K562 (cell line): ENCODE results near the gene CEACAM18. TPM values are rescaled to one million over a fixed set of nuclear protein-coding genes. Genes with fewer than 3 reads are reported as not detected.

Source experiments
- ARHGAP35 ChIP-seq: fragments of 450-650 bp; IDR thresholded peaks from 2 replicates; pipeline ENCODE4 v1.6.1; 2018; ENCODE audit not compliant: partially characterized antibody
- CBFA2T2 ChIP-seq: fragments of 450-650 bp; conservative IDR thresholded peaks from 2 replicates; pipeline ENCODE4 v1.6.1; 2017; ENCODE audit warnings: mild to moderate bottlenecking
- CSDE1 ChIP-seq, 2 experiments: fragments of 450-650 bp; IDR thresholded peaks; 2 replicates each; pipeline ENCODE4 v1.6.1; 2016; ENCODE audit warnings: mild to moderate bottlenecking in 1 of 2
- GTF2F1 ChIP-seq: IDR thresholded peaks from 2 replicates; pipeline ENCODE4 v1.6.1; 2011; ENCODE audit warnings: low read depth, low read length, improper control_type of control experiment
- MTA2 ChIP-seq: fragments of 450-650 bp; IDR thresholded peaks from 2 replicates; pipeline ENCODE4 v1.6.1; 2016; ENCODE audit warnings: low read depth
- MTA3 ChIP-seq: fragments of 450-650 bp; formaldehyde crosslinking; IDR thresholded peaks from 2 replicates; pipeline ENCODE4 v1.6.1; 2017; ENCODE audit warnings: mild to moderate bottlenecking, borderline replicate concordance
- MYBL2 ChIP-seq, 2 experiments: fragments of 450-650 bp in 1 of 2; sonication (generic) in 1 of 2; formaldehyde crosslinking in 1 of 2; IDR thresholded peaks; 2 replicates each; pipeline versions ENCODE4 v1.6.1 to v1.8.1; 2017 to 2022; ENCODE audit warnings: borderline replicate concordance in 1 of 2, inconsistent platforms in 1 of 2, low read depth in 1 of 2, mild to moderate bottlenecking in 1 of 2, missing genetic modification reagents in 1 of 2, moderate library complexity in 1 of 2
- PHB ChIP-seq: fragments of 250-450 bp; sonication (Bioruptor Pico); IDR thresholded peaks from 2 replicates; pipeline ENCODE4 v1.5.0; 2021
- PHF8 ChIP-seq: fragments of 200-600 bp; sonication (generic); IDR thresholded peaks from 2 replicates; pipeline ENCODE4 v1.6.1; 2012; ENCODE audit warnings: mixed run types, mild to moderate bottlenecking, inconsistent platforms, low read length, moderate library complexity, borderline replicate concordance
- RFX1 ChIP-seq: fragments of 450-650 bp; IDR thresholded peaks from 2 replicates; pipeline ENCODE4 v1.6.1; 2016; ENCODE audit warnings: mild to moderate bottlenecking, moderate library complexity
- THRAP3 ChIP-seq: fragments of 450-650 bp; IDR thresholded peaks from 2 replicates; pipeline ENCODE4 v1.6.1; 2016; ENCODE audit warnings: mild to moderate bottlenecking, inconsistent platforms, borderline replicate concordance
- TRIM25 ChIP-seq: fragments of 450-650 bp; IDR thresholded peaks from 2 replicates; pipeline ENCODE4 v1.7.0; 2016; ENCODE audit warnings: borderline replicate concordance
- ZBTB49 ChIP-seq: sonication (generic); formaldehyde crosslinking; IDR thresholded peaks from 2 replicates; pipeline ENCODE4 v1.8.0; 2022; ENCODE audit warnings: missing genetic modification reagents, mild to moderate bottlenecking, borderline replicate concordance
- ZNF143 ChIP-seq: sonication (generic); formaldehyde crosslinking; IDR thresholded peaks from 2 replicates; pipeline ENCODE4 v1.9.0; 2022; ENCODE audit warnings: mild to moderate bottlenecking, missing genetic modification reagents
- ZNF318 ChIP-seq, 2 experiments: fragments of 450-650 bp; IDR thresholded peaks; 2 replicates each; pipeline ENCODE4 v1.6.1; 2016; ENCODE audit warnings: mild to moderate bottlenecking in 2 of 2, borderline replicate concordance in 1 of 2, low read depth in 1 of 2, moderate library complexity in 1 of 2
- polyA plus RNA-seq, 8 experiments: library from polyadenylated mRNA; depleted of rRNA in 4 of 8; stranded (reverse) in 5 of 8; unstranded in 3 of 8; fragments of >200 nt; fragmentation: Nextera tagmentation in 2 of 8; fragmentation: Illumina TruSeq in 1 of 8; extraction: Ambion mirVana in 2 of 8; extraction: Trizol in 1 of 8; gene quantifications; 2 replicates each; pipeline versions ENCODE4 v1.2.1 to v1.2.3, GENCODE V29; 2011 to 2014; ENCODE audit warnings: inconsistent platforms in 1 of 8, missing spikeins in 1 of 8
- total RNA-seq, 7 experiments: library from RNA; depleted of rRNA in 6 of 7; stranded (reverse); fragments of >200 nt in 6 of 7; fragmentation: Illumina TruSeq in 2 of 7; extraction: Trizol in 2 of 7; gene quantifications; 2 replicates each; pipeline versions ENCODE4 v1.2.1 to v1.2.3, GENCODE V29; 2011 to 2021; ENCODE audit warnings: low replicate concordance in 1 of 7

The CEACAM18 gene
- total and polyA plus RNA-seq, 9 of the 15 experiments (the other 6 are each of a cell fraction or from before 2014, with no cell fraction given), result 0.08 to 0.24 (median 0.15) TPM; not detected in 3

GRCh38 chr19:51467864-51468544 is 10.3 kb upstream of the CEACAM18 start (continued):
- no peak for TF ChIP-seq ZBTB49 (CRISPR knock-in tag)
- TF ChIP-seq CBFA2T2, result peak; percentile 56
- 0 out of 2 replicates have a peak, but pooled peaks have one; percentile 9 for TF ChIP-seq TRIM25
- peak; percentile 53; the same call in 1 of the 2 replicates for TF ChIP-seq PHF8
- TF ChIP-seq ZNF318 (IDR thresholded peaks at IDR 0.05; ENCODE audit: borderline replicate concordance in 1 of 2, low read depth in 1 of 2), result peak in 1 of 2 experiments; percentile 47; a peak in 1 of 4 replicates
- TF ChIP-seq CSDE1 (IDR thresholded peaks at IDR 0.05), result peak in 1 of 2 experiments; percentile 40; a peak in 2 of 4 replicates
- TF ChIP-seq ZNF143, result no peak
- peak; percentile 80 for TF ChIP-seq RFX1
- TF ChIP-seq ARHGAP35, result no peak
- no peak; the same call in 1 of the 2 replicates for TF ChIP-seq GTF2F1
- TF ChIP-seq MTA2, result no peak; the same call in 1 of the 2 replicates
- 0 out of 2 replicates have a peak, but pooled peaks have one; percentile 80 for TF ChIP-seq THRAP3
- no peak for TF ChIP-seq MYBL2 (IDR thresholded peaks at IDR 0.05; ENCODE audit: low read depth)
- no peak for TF ChIP-seq MYBL2 (CRISPR knock-in tag; IDR thresholded peaks at IDR 0.05; ENCODE audit: borderline replicate concordance)
- no peak for TF ChIP-seq PHB (CRISPR knock-in tag)
- TF ChIP-seq MTA3, result peak; percentile 87
